SK-N-SH treated with all-trans-retinoic acid at 6 μM for 48 hours (cell line): ENCODE measurements around the gene CCNL2.

ENCODE experiments used
- GLIS3 ChIP-seq: fragments of 250-450 bp; sonication (Bioruptor Pico); IDR thresholded peaks from 2 replicates; pipeline ENCODE4 v1.5.0; 2020; ENCODE audit warnings: mild to moderate bottlenecking, moderate library complexity
- ZNF70 ChIP-seq: fragments of 450-650 bp; formaldehyde crosslinking; IDR thresholded peaks from 2 replicates; pipeline ENCODE4 v1.5.0; 2020; ENCODE audit warnings: mild to moderate bottlenecking, moderate library complexity
- TF ChIP-seq, protein P1 (sequence below): fragments of 250-450 bp; sonication (Bioruptor Pico); IDR thresholded peaks from 2 replicates; pipeline ENCODE4 v1.8.0; 2021; ENCODE audit warnings: low read depth, mild to moderate bottlenecking, moderate library complexity, borderline replicate concordance

DNA sequence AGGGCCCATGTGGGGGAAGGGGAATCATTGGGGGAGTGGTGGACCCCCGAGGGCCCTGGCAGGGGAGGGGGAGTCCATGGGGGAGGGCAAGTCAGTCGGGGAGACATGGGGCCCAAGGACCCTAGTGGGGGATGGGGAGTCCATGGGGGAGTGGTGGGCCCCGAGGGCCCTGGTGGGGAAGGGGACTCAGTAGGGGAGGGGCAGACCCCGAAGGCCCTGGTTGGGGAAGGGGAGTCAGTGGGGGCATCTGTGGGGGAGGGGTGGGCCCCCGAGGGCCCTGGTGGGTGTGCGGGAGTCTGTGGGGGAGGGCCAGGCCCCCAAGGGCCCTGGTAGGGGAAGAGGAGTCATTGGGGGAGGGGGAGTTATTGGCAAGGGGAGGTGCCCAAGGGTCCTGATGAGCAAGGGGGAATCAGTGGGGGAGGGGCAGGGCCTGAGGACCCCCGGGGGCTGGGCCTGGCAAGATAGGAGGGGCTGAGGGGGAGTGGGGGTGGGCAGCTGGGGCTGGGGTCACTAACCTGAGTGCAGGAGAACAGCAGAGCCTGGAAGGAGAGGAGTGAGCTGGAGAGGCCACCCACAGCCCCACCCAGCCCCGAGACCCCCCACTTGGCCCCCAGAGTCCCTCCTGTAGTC, 42.9 kb downstream of the CCNL2 start:
- TF ChIP-seq, protein P1, sequence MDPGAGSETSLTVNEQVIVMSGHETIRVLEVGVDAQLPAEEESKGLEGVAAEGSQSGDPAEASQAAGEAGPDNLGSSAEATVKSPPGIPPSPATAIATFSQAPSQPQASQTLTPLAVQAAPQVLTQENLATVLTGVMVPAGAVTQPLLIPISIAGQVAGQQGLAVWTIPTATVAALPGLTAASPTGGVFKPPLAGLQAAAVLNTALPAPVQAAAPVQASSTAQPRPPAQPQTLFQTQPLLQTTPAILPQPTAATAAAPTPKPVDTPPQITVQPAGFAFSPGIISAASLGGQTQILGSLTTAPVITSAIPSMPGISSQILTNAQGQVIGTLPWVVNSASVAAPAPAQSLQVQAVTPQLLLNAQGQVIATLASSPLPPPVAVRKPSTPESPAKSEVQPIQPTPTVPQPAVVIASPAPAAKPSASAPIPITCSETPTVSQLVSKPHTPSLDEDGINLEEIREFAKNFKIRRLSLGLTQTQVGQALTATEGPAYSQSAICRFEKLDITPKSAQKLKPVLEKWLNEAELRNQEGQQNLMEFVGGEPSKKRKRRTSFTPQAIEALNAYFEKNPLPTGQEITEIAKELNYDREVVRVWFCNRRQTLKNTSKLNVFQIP (CRISPR knock-in tag) = no peak
- TF ChIP-seq GLIS3 (CRISPR knock-in tag) (no peak), ZNF70 (CRISPR knock-in tag) (no peak)
